GM12892 (cell line): ENCODE data around the gene KIF6.

Experiments
- POLR2A ChIP-seq: IDR thresholded peaks from 2 replicates; pipeline ENCODE4 v1.6.1; 2011; ENCODE audit warnings: low read depth, low read length, control low read depth
- POLR2AphosphoS5 ChIP-seq: IDR thresholded peaks from 2 replicates; pipeline ENCODE4 v1.6.1; 2011; ENCODE audit warnings: low read depth, low read length, control low read depth

DNA sequence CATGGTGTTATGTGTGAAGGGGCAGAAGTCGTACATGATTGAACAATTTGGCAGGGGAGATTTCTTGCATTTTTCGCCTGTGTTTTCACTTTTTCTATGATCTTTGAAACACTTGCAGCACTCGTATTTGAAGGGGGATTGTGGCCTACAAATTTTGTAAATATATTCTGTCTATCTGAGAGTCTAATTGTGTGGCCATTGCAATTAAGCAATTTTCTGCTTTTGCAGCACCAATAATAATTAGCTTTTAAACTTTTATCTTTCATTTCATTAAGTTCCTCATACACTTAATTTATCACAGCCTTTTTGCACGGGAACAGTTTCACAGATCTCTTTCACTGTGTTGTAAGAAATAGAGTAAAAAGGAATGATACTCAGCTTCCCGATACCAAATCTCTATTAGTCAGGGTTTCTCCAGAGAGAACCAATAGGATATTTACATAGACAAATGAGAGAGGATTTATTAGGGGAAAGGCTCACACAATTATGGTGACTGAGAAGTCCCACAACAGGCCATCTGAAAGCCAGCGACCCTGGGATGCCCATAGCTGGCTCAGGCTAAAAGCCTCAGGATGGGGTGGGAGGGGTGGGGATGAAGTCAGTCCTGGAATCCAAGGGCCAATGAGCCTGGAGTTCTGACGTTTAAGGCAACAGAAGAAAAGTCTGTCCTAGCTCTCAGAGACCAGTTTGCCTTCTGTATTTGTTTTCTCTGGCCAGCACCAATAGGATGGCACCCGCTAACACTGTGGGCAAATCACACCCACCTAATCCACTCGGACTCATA, 58.3 kb downstream of the KIF6 start:
- TF ChIP-seq POLR2AphosphoS5 (no peak), POLR2A (no peak)
